Neural progenitor cell (in vitro differentiated cells): Measurements from ENCODE around the gene TMEM273.

ENCODE experiments used
- EZH2 ChIP-seq: fragments of 200-600 bp; sonication (generic); IDR thresholded peaks from 2 replicates; pipeline ENCODE4 v1.6.1; 2017; ENCODE audit warnings: antibody characterized with exemption, mild to moderate bottlenecking, moderate library complexity
- EZH2phosphoT487 ChIP-seq: fragments of 200-600 bp; sonication (generic); IDR thresholded peaks from 2 replicates; pipeline ENCODE4 v1.6.1; 2017; ENCODE audit warnings: antibody characterized with exemption
- TF ChIP-seq, protein P1 (sequence below): fragments of 200-600 bp; sonication (generic); IDR thresholded peaks from 2 replicates; pipeline ENCODE4 v1.5.1; 2017; ENCODE audit warnings: antibody characterized with exemption, mild to moderate bottlenecking

DNA sequence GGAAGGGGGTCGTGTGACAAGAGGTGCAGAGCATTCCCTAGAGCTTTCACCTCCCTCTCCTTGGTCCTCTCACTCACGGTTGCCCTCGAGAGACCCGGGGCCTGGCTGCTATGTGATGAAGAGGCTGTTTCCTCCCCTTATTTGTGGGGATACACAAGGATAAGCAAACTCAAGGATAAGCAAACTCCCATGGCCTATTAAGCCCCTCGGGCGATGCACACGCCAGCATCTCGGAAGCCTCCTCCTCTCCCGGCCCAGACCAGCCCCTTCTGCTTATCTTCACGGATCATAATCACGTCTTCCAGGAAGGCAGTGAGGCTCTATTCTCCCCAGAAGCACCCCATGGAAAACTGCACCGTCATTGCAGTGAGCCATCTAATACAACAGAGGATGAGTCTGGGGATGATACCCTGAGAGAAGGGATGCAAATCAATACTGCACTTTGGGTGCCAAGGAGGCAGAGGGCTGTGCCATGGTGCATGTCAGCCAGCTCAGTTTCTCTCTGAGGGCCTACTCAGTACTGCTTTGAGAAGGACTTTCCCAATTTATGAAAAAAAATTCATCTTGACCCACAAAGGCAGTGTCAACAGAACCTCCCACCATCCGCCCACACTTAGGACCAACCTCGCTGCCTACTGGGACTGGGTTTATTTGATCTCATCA is 22.2 kb downstream of the TMEM273 start:
- TF ChIP-seq, protein P1, sequence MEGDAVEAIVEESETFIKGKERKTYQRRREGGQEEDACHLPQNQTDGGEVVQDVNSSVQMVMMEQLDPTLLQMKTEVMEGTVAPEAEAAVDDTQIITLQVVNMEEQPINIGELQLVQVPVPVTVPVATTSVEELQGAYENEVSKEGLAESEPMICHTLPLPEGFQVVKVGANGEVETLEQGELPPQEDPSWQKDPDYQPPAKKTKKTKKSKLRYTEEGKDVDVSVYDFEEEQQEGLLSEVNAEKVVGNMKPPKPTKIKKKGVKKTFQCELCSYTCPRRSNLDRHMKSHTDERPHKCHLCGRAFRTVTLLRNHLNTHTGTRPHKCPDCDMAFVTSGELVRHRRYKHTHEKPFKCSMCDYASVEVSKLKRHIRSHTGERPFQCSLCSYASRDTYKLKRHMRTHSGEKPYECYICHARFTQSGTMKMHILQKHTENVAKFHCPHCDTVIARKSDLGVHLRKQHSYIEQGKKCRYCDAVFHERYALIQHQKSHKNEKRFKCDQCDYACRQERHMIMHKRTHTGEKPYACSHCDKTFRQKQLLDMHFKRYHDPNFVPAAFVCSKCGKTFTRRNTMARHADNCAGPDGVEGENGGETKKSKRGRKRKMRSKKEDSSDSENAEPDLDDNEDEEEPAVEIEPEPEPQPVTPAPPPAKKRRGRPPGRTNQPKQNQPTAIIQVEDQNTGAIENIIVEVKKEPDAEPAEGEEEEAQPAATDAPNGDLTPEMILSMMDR, result no peak
- no peak for TF ChIP-seq EZH2
- TF ChIP-seq EZH2phosphoT487, result no peak
